CD4-positive, alpha-beta T cell (primary cell): Measurements from ENCODE around the gene AJUBA. TPM values are rescaled to one million over a fixed set of nuclear protein-coding genes. Genes with fewer than 3 reads are reported as not detected.
A peak's percentile ranks its signal among the peaks of the same experiment; 100 is the strongest.

Experiments used
- ATAC-seq: fragments of 200-7000 bp; cut with Tn5 transposase; one replicate; pipeline ENCODE4 v1.10.0; 2022; ENCODE audit warnings: mild to moderate bottlenecking; ENCODE audit not compliant: poor library complexity
- CTCF ChIA-PET: fragments of 350-600 bp; sonication (Branson Sonifier 250); formaldehyde crosslinking; loops from one replicate; lab custom pipeline; 2021; ENCODE audit warnings: antibody characterized with exemption, inconsistent platforms; lab: Charles Lee
- POLR2A ChIA-PET: fragments of 350-600 bp; sonication (Branson Sonifier 250); formaldehyde crosslinking; loops from one replicate; lab custom pipeline; 2021; ENCODE audit warnings: antibody characterized with exemption, inconsistent platforms; lab: Charles Lee
- DNase-seq, 14 experiments: peaks; one replicate each; pipeline ENCODE4 v3.0.0-alpha.2; 2013 to 2020; ENCODE audit warnings: mixed read lengths in 2 of 14
- H3K27ac ChIP-seq, 2 donors: one replicate each; pipeline versions ENCODE4 v1.5.1 to v1.7.0; 2013; ENCODE audit warnings: low read length in 2 of 2, low read depth in 1 of 2, mild to moderate bottlenecking in 1 of 2
- H3K27me3 ChIP-seq, 2 experiments: 1 replicate in 1 of 2; 2 replicates in 1 of 2; pipeline versions ENCODE4 v1.6.1 to v1.7.0; 2013; ENCODE audit warnings: low read length in 2 of 2, control low read depth in 1 of 2, mild to moderate bottlenecking in 1 of 2, moderate library complexity in 1 of 2; ENCODE audit not compliant: insufficient read depth in 2 of 2, control insufficient read depth in 1 of 2
- H3K36me3 ChIP-seq: one replicate; pipeline ENCODE4 v1.6.1; 2013; ENCODE audit warnings: low read length, control low read depth; ENCODE audit not compliant: insufficient read depth
- H3K4me1 ChIP-seq: one replicate; pipeline ENCODE4 v1.6.1; 2013; ENCODE audit warnings: low read length, control low read depth; ENCODE audit not compliant: insufficient read depth
- H3K4me3 ChIP-seq: one replicate; pipeline ENCODE4 v1.5.1; 2013; ENCODE audit warnings: mild to moderate bottlenecking, low read length, moderate library complexity
- H3K9me3 ChIP-seq, 2 experiments: 1 replicate in 1 of 2; 2 replicates in 1 of 2; pipeline versions ENCODE4 v1.6.1 to v1.7.0; 2013; ENCODE audit warnings: low read length in 2 of 2, mild to moderate bottlenecking in 2 of 2, control low read depth in 1 of 2, moderate library complexity in 1 of 2; ENCODE audit not compliant: control insufficient read depth in 1 of 2, insufficient read depth in 1 of 2
- H3K27ac Mint-ChIP-seq: one replicate; pipeline ENCODE4 v1.8.0; 2020; ENCODE audit warnings: mixed read lengths
- H3K27me3 Mint-ChIP-seq: one replicate; pipeline ENCODE4 v1.8.0; 2021; ENCODE audit warnings: mixed read lengths
- H3K36me3 Mint-ChIP-seq: one replicate; pipeline ENCODE4 v1.8.0; 2021; ENCODE audit warnings: low read depth, mixed read lengths
- H3K4me1 Mint-ChIP-seq: one replicate; pipeline ENCODE4 v1.8.0; 2021; ENCODE audit warnings: low read depth, mixed read lengths
- H3K4me3 Mint-ChIP-seq: one replicate; pipeline ENCODE4 v1.8.0; 2020; ENCODE audit warnings: mild to moderate bottlenecking, mixed read lengths
- H3K9me3 Mint-ChIP-seq: one replicate; pipeline ENCODE4 v1.8.0; 2020; ENCODE audit warnings: mixed read lengths
- intact Hi-C, 2 experiments: fragments of 100-400 bp; cut with DNase I in 1 of 2; cut with micrococcal nuclease in 1 of 2; formaldehyde crosslinking; loops; one replicate each; pipeline versions ENCODE4 v1.15.1 to v1.9.0; 2023 to 2025; cut with DNase I, micrococcal nuclease
- total RNA-seq, 174 experiments: library from RNA in 2 of 174; stranded (reverse) in 2 of 174; gene quantifications; one replicate each; pipeline ENCODE4 v1.2.3 and lab custom pipeline; 2021 to 2026
- TF ChIP-seq, protein P1 (sequence below): fragments of 200-600 bp; IDR thresholded peaks from one replicate; pipeline ENCODE4 v1.8.0; 2022; ENCODE audit warnings: antibody characterized with exemption, mild to moderate bottlenecking

Gene AJUBA
- total RNA-seq, 2 experiments from 2014 or later: 0.67 to 1.1 TPM

- no peak for ATAC-seq
- no peak overlapping the region for H3K27ac ChIP-seq
- H3K4me3 Mint-ChIP-seq: peak overlapping the region; percentile 7
- no peaks in the 10 kb centered on the region for H3K27me3 Mint-ChIP-seq
- peaks cover 11% of the 10 kb centered on the region for H3K4me1 Mint-ChIP-seq
- ChIA-PET POLR2A (no interaction called here), CTCF (no interaction called here)
- H3K27me3 ChIP-seq: no peaks in the 10 kb centered on the region
- no peak overlapping the region for H3K4me3 ChIP-seq
- H3K36me3 ChIP-seq: peaks cover 2% of the 10 kb centered on the region
- peak overlapping the region; percentile 12 for H3K27ac Mint-ChIP-seq
- intact Hi-C loops: loop anchor here in 1 of 2 experiments (10.0 kb wide), 1 partner anchor 533 kb away; the partner anchor contains the start of gene NGDN
- no peaks in the 10 kb centered on the region for H3K9me3 ChIP-seq
- H3K9me3 Mint-ChIP-seq: no peaks in the 10 kb centered on the region
- H3K36me3 Mint-ChIP-seq: no peaks in the 10 kb centered on the region
- peaks cover 30% of the 10 kb centered on the region for H3K4me1 ChIP-seq
- TF ChIP-seq, protein P1, sequence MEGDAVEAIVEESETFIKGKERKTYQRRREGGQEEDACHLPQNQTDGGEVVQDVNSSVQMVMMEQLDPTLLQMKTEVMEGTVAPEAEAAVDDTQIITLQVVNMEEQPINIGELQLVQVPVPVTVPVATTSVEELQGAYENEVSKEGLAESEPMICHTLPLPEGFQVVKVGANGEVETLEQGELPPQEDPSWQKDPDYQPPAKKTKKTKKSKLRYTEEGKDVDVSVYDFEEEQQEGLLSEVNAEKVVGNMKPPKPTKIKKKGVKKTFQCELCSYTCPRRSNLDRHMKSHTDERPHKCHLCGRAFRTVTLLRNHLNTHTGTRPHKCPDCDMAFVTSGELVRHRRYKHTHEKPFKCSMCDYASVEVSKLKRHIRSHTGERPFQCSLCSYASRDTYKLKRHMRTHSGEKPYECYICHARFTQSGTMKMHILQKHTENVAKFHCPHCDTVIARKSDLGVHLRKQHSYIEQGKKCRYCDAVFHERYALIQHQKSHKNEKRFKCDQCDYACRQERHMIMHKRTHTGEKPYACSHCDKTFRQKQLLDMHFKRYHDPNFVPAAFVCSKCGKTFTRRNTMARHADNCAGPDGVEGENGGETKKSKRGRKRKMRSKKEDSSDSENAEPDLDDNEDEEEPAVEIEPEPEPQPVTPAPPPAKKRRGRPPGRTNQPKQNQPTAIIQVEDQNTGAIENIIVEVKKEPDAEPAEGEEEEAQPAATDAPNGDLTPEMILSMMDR: no peak
- no peak for DNase-seq
These were observed 50.2 kb downstream of the AJUBA start for GRCh38 chr14:22932146-22932545.

- Histone ChIP-seq H3K4me3 (peak overlapping the region; percentile 91), H3K4me1 (peaks cover 30% of the 10 kb centered on the region), H3K36me3 (peaks cover 20% of the 10 kb centered on the region), H3K9me3 (no peaks in the 10 kb centered on the region), H3K27ac (peak overlapping the region; percentile 49 to 71), H3K27me3 (no peaks in the 10 kb centered on the region)
- Mint-ChIP-seq H3K9me3 (no peaks in the 10 kb centered on the region), H3K27ac (no peak overlapping the region), H3K27me3 (no peaks in the 10 kb centered on the region), H3K4me1 (peaks cover 11% of the 10 kb centered on the region), H3K36me3 (peaks cover 12% of the 10 kb centered on the region), H3K4me3 (no peak overlapping the region)
- DNase-seq (no peak), ATAC-seq (no peak)
- ChIA-PET POLR2A (interaction anchor here (0.7 to 3.6 kb wide), 27 partner anchors 8 to 391 kb away, joined by 3 to 68 read pairs (median 6); partner anchors contain the start of genes ACIN1, AJUBA, C14orf119 and DAD1), CTCF (interaction anchor here (0.9 to 3.0 kb wide), 19 partner anchors 11 to 165 kb away, joined by 3 to 17 read pairs (median 5); partner anchors contain the start of genes ACIN1, AJUBA, C14orf119 and CDH24)
- TF ChIP-seq, protein P1: no peak
- intact Hi-C loops: loop anchor here (1.0 to 10.0 kb wide), 9 partner anchors 11 to 535 kb away; partner anchors contain the start of genes HAUS4 (in 2 of the 2), RBM23 (in 2 of the 2), AJUBA (in 1 of the 2) and LRP10 (in 1 of the 2)
These were observed 52.4 kb downstream of the AJUBA start for GRCh38 chr14:22929961-22930364.

DNA sequence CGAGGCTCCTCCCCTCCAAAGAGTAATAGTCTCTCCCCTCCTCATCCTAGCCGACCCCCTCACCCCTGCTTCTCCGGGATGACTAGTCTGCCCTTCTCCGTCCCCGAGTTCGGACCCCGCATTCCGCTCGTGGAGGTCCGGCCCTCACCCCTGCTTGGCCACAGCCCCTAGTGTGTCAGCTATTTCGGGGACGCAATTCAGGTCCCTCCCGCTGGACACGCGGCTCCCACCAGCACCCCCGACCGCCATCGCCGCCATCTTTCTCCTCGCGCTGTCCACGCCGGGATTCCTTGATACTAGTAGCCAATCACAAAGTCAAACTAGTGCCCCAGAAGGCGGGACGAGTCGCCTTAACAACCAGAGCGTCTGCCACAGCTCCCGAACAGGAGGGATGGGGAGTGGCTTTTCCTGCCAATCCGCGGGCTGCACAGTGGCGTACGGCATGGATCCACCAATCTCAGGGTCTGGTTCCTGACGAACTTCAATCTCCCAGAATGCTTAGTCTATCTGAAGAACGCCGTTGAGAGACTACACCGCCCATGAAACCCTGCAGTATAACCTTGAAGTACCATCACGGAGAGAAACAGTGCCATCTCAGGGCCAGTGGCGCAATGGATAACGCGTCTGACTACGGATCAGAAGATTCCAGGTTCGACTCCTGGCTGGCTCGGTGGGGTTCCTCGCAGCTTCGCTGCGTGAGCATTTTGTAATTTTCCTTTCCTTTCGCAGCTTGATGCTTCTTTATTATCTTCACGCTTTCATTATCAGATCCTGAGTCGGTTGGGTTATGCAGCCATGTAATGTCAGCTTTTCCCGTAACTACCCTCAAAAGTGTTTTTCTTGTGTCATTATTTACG, 53.0 kb downstream of the AJUBA start, which contains the start of gene PRMT5:
PRMT5 (minus strand) TSS at position 273 of the 857 bp plus-strand sequence; CDS start at position 258, 15 bp downstream.
- peak; percentile 93 to 100 (median 97) for DNase-seq
- Histone ChIP-seq H3K36me3 (peaks cover 26% of the 10 kb centered on the region), H3K4me3 (peak within 1 kb of the TSS; percentile 91), H3K27me3 (no peaks in the 10 kb centered on the region), H3K9me3 (no peaks in the 10 kb centered on the region), H3K27ac (peak within 1 kb of the TSS; percentile 79 to 88), H3K4me1 (peaks cover 30% of the 10 kb centered on the region)
- Mint-ChIP-seq H3K27ac (no peak within 1 kb of the TSS), H3K4me3 (no peak within 1 kb of the TSS), H3K36me3 (peaks cover 18% of the 10 kb centered on the region), H3K27me3 (no peaks in the 10 kb centered on the region), H3K9me3 (no peaks in the 10 kb centered on the region), H3K4me1 (peaks cover 11% of the 10 kb centered on the region)
- TF ChIP-seq, protein P1: no peak
- CTCF ChIA-PET: interaction anchor here (0.9 to 3.0 kb wide), 18 partner anchors 10 to 166 kb away, joined by 3 to 17 read pairs (median 5); partner anchors contain the start of genes ACIN1, AJUBA, C14orf119 and CDH24
- POLR2A ChIA-PET: interaction anchor here (0.5 to 3.6 kb wide), 34 partner anchors 9 to 391 kb away, joined by 3 to 68 read pairs (median 5); partner anchors contain the start of genes ACIN1, AJUBA, C14orf119 and DAD1
- ATAC-seq: peak; percentile 96
- intact Hi-C loops: loop anchor here (1.0 to 10.0 kb wide), 5 partner anchors 10 to 395 kb away; partner anchors contain the start of genes RBM23 (in 2 of the 2), HAUS4 (in 1 of the 2), LRP10 (in 1 of the 2) and PABPN1 (in 1 of the 2)
